Activated CD8-positive, alpha-beta T cell treated with anti-CD3 and anti-CD28 coated beads, Interleukin-2, amount 10 ng/mL, durations not matched to agents 7 days and 5 days (primary cell): Measurements from ENCODE around the gene FAM227B. TPM values are rescaled to one million over a fixed set of nuclear protein-coding genes. Genes with fewer than 3 reads are reported as not detected.

Experiments used
- ATAC-seq: fragments of 150-1000 bp; cut with Tn5 transposase; one replicate; pipeline ENCODE4 v1.10.0; 2021; ENCODE audit warnings: moderate library complexity
- CTCF ChIA-PET: fragments of 350-600 bp; sonication (Branson Sonifier 250); formaldehyde crosslinking; loops from one replicate; lab custom pipeline; 2021; ENCODE audit warnings: antibody characterized with exemption; lab: Charles Lee
- POLR2A ChIA-PET: fragments of 350-600 bp; sonication (Branson Sonifier 250); formaldehyde crosslinking; loops from one replicate; lab custom pipeline; 2021; ENCODE audit warnings: antibody characterized with exemption; lab: Charles Lee
- DNase-seq: peaks from one replicate; pipeline ENCODE4 v3.0.0-alpha.2; 2020
- H3K27ac Mint-ChIP-seq: one replicate; pipeline ENCODE4 v1.8.0; 2021; ENCODE audit warnings: mild to moderate bottlenecking, mixed read lengths
- H3K27me3 Mint-ChIP-seq: one replicate; pipeline ENCODE4 v1.8.0; 2021; ENCODE audit warnings: low read depth, mixed read lengths
- H3K36me3 Mint-ChIP-seq: one replicate; pipeline ENCODE4 v1.8.0; 2021; ENCODE audit warnings: low read depth, mixed read lengths
- H3K4me1 Mint-ChIP-seq: one replicate; pipeline ENCODE4 v1.8.0; 2021; ENCODE audit warnings: low read depth, mixed read lengths
- H3K4me3 Mint-ChIP-seq: one replicate; pipeline ENCODE4 v1.8.0; 2021; ENCODE audit warnings: mild to moderate bottlenecking, mixed read lengths
- H3K9me3 Mint-ChIP-seq: one replicate; pipeline ENCODE4 v1.8.0; 2022; ENCODE audit warnings: mixed read lengths; ENCODE audit not compliant: insufficient read depth
- total RNA-seq, 2 experiments: library from RNA; stranded (reverse); gene quantifications; one replicate each; pipeline ENCODE4 v1.2.3, GENCODE V29; 2021

The FAM227B gene
- total RNA-seq, 2 experiments from 2014 or later: 3.2 to 3.7 TPM

GRCh38 chr15:49301562-49301961 is 319.1 kb downstream of the FAM227B start:
- peaks cover 43% of the 10 kb centered on the region for H3K36me3 Mint-ChIP-seq
- ChIA-PET CTCF (interaction anchor here (1.2 kb wide), 1 partner anchor 12 kb away, joined by 3 read pairs; no protein-coding TSS in a partner anchor), POLR2A (no interaction called here)

GRCh38 chr15:49300856-49301255 is 319.8 kb downstream of the FAM227B start:
- no peak overlapping the region for H3K27ac Mint-ChIP-seq
- POLR2A ChIA-PET: no interaction called here
- peaks cover 3% of the 10 kb centered on the region for H3K4me1 Mint-ChIP-seq
- no peak for DNase-seq
- no peak overlapping the region for H3K4me3 Mint-ChIP-seq
- H3K27me3 Mint-ChIP-seq: no peaks in the 10 kb centered on the region
- CTCF ChIA-PET: no interaction called here
- peaks cover 47% of the 10 kb centered on the region for H3K36me3 Mint-ChIP-seq
- ATAC-seq: no peak
- peaks cover 2% of the 10 kb centered on the region for H3K9me3 Mint-ChIP-seq

More at GRCh38 chr15:49301562-49301961, 319.1 kb downstream of the FAM227B start:
- H3K4me3 Mint-ChIP-seq: no peak overlapping the region
- no peaks in the 10 kb centered on the region for H3K27me3 Mint-ChIP-seq
- ATAC-seq (no peak), DNase-seq (no peak)
- H3K27ac Mint-ChIP-seq: no peak overlapping the region
- H3K9me3 Mint-ChIP-seq: peaks cover 2% of the 10 kb centered on the region
- peaks cover 3% of the 10 kb centered on the region for H3K4me1 Mint-ChIP-seq

GRCh38 chr15:49297584-49297983 is 323.0 kb downstream of the FAM227B start:
- ChIA-PET POLR2A (no interaction called here), CTCF (no interaction called here)
- peaks cover 2% of the 10 kb centered on the region for H3K9me3 Mint-ChIP-seq
- no peak overlapping the region for H3K27ac Mint-ChIP-seq
- no peak overlapping the region for H3K4me3 Mint-ChIP-seq
- peaks cover 3% of the 10 kb centered on the region for H3K4me1 Mint-ChIP-seq
- DNase-seq (no peak), ATAC-seq (no peak)
- H3K36me3 Mint-ChIP-seq: peaks cover 46% of the 10 kb centered on the region
- H3K27me3 Mint-ChIP-seq: no peaks in the 10 kb centered on the region

- POLR2A ChIA-PET: interaction anchor here (1.2 kb wide), 1 partner anchor 28 kb away, joined by 3 read pairs; no protein-coding TSS in a partner anchor
- DNase-seq (no peak), ATAC-seq (no peak)
- CTCF ChIA-PET: interaction anchor here (0.6 kb wide), 1 partner anchor 556 kb away, joined by 3 read pairs; no protein-coding TSS in a partner anchor
- no peak overlapping the region for H3K4me3 Mint-ChIP-seq
- peaks cover 49% of the 10 kb centered on the region for H3K36me3 Mint-ChIP-seq
- peaks cover 11% of the 10 kb centered on the region for H3K4me1 Mint-ChIP-seq
- H3K9me3 Mint-ChIP-seq: peaks cover 2% of the 10 kb centered on the region
- H3K27ac Mint-ChIP-seq: no peak overlapping the region
- H3K27me3 Mint-ChIP-seq: no peaks in the 10 kb centered on the region
These were observed 324.4 kb downstream of the FAM227B start for GRCh38 chr15:49296258-49296657.

GRCh38 chr15:49293941-49294340 is 326.7 kb downstream of the FAM227B start:
- Mint-ChIP-seq H3K4me3 (no peak overlapping the region), H3K4me1 (peaks cover 10% of the 10 kb centered on the region), H3K27me3 (no peaks in the 10 kb centered on the region), H3K9me3 (no peaks in the 10 kb centered on the region), H3K27ac (no peak overlapping the region), H3K36me3 (peaks cover 47% of the 10 kb centered on the region)
- no peak for DNase-seq
- CTCF ChIA-PET: no interaction called here
- ATAC-seq: no peak
- POLR2A ChIA-PET: no interaction called here

GRCh38 chr15:49290191-49290590 is 330.4 kb downstream of the FAM227B start:
- CTCF ChIA-PET: interaction anchor here (1.2 kb wide), 1 partner anchor 12 kb away, joined by 3 read pairs; no protein-coding TSS in a partner anchor
- Mint-ChIP-seq H3K27me3 (no peaks in the 10 kb centered on the region), H3K4me1 (peaks cover 26% of the 10 kb centered on the region), H3K27ac (no peak overlapping the region), H3K36me3 (peaks cover 59% of the 10 kb centered on the region), H3K9me3 (no peaks in the 10 kb centered on the region), H3K4me3 (no peak overlapping the region)
- POLR2A ChIA-PET: no interaction called here
- ATAC-seq: no peak
- DNase-seq: no peak

DNA sequence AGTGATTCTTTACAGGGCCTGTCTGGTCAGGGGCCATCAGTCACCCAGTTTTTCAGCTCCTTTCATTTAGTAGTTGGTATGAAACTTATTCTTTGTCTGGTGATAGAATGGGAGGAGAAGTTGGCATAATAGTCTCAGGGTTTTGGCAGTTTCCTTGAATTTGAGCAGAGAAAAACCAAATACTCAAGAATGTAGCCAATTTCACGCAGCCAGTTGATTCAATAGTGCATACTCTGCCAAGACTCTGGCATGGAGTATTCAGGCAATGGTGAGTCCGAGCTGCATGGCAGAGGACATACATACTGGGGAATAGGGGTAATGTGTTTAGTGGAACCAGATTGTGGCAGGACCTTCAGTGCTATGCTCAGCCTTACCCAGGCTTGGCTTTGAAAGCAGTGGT is 332.2 kb downstream of the FAM227B start:
- POLR2A ChIA-PET: no interaction called here

DNA sequence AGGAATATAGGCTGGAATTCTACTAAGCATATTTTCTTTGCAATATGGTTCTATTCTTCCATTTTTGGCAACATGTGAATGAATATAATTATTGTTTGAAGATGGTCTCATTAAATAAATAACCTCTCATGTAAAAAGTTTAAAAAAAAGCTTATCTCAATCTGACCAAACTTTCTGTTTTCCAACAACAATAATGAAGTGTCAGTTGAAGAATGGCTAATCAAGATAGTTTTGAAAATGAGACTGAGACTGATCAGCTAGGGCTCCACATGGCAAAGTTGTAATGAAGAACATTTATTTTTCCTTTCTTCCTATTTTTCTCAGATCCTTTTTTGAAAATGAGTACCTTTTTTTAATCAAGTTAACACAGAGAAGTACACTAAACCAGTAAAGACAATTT is 333.1 kb downstream of the FAM227B start:
- Mint-ChIP-seq H3K27me3 (no peaks in the 10 kb centered on the region), H3K4me1 (peaks cover 26% of the 10 kb centered on the region), H3K4me3 (no peak overlapping the region), H3K27ac (no peak overlapping the region), H3K9me3 (no peaks in the 10 kb centered on the region), H3K36me3 (peaks cover 65% of the 10 kb centered on the region)
- no peak for DNase-seq
- ATAC-seq: no peak
- CTCF ChIA-PET: interaction anchor here (1.1 to 1.4 kb wide), 2 partner anchors 52 to 118 kb away, joined by 3 read pairs; partner anchors contain the start of gene GALK2
- POLR2A ChIA-PET: no interaction called here

More for the DNA sequence above, 332.2 kb downstream of the FAM227B start:
- no peaks in the 10 kb centered on the region for H3K9me3 Mint-ChIP-seq
- H3K4me3 Mint-ChIP-seq: no peak overlapping the region
- H3K27me3 Mint-ChIP-seq: no peaks in the 10 kb centered on the region
- H3K36me3 Mint-ChIP-seq: peaks cover 64% of the 10 kb centered on the region
- no peak overlapping the region for H3K27ac Mint-ChIP-seq
- no peak for ATAC-seq
- no peak for DNase-seq
- H3K4me1 Mint-ChIP-seq: peaks cover 26% of the 10 kb centered on the region
- CTCF ChIA-PET: interaction anchor here (1.4 kb wide), 1 partner anchor 119 kb away, joined by 3 read pairs; the partner anchor contains the start of gene GALK2

- CTCF ChIA-PET: interaction anchor here (1.1 to 1.4 kb wide), 2 partner anchors 51 to 117 kb away, joined by 3 read pairs; partner anchors contain the start of gene GALK2
- Mint-ChIP-seq H3K9me3 (no peaks in the 10 kb centered on the region), H3K27ac (no peak overlapping the region), H3K4me1 (peaks cover 25% of the 10 kb centered on the region), H3K27me3 (no peaks in the 10 kb centered on the region), H3K36me3 (peaks cover 61% of the 10 kb centered on the region), H3K4me3 (no peak overlapping the region)
- DNase-seq (no peak), ATAC-seq (no peak)
- POLR2A ChIA-PET: interaction anchor here (0.7 kb wide), 1 partner anchor 34 kb away, joined by 4 read pairs; no protein-coding TSS in a partner anchor
These were observed 333.8 kb downstream of the FAM227B start for GRCh38 chr15:49286649-49287404.

DNA sequence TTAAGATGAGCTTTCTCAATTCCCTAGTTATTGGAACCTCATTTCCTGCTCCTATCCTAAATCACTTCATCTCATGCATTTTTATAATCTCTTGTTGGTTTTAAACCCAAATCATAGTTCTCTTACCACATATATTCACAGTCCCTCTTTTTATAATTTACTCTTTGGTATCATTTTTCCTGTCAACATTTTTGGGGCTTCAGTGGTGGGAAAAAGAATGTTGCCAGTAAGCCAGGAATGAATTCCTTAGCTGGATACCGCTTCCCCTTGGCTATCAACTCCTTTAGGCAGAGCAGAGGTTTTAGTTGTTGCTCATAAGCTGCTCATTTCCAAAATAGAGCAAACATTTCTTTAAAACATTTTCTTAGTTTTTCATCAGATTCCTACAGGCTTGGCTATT is 338.3 kb downstream of the FAM227B start:
- Mint-ChIP-seq H3K36me3 (peaks cover 44% of the 10 kb centered on the region), H3K27me3 (no peaks in the 10 kb centered on the region), H3K4me3 (no peak overlapping the region), H3K4me1 (peaks cover 12% of the 10 kb centered on the region), H3K27ac (no peak overlapping the region), H3K9me3 (no peaks in the 10 kb centered on the region)
- no peak for DNase-seq
- no peak for ATAC-seq
- CTCF ChIA-PET: interaction anchor here (0.7 kb wide), 1 partner anchor 140 kb away, joined by 3 read pairs; no protein-coding TSS in a partner anchor
- POLR2A ChIA-PET: no interaction called here

DNA sequence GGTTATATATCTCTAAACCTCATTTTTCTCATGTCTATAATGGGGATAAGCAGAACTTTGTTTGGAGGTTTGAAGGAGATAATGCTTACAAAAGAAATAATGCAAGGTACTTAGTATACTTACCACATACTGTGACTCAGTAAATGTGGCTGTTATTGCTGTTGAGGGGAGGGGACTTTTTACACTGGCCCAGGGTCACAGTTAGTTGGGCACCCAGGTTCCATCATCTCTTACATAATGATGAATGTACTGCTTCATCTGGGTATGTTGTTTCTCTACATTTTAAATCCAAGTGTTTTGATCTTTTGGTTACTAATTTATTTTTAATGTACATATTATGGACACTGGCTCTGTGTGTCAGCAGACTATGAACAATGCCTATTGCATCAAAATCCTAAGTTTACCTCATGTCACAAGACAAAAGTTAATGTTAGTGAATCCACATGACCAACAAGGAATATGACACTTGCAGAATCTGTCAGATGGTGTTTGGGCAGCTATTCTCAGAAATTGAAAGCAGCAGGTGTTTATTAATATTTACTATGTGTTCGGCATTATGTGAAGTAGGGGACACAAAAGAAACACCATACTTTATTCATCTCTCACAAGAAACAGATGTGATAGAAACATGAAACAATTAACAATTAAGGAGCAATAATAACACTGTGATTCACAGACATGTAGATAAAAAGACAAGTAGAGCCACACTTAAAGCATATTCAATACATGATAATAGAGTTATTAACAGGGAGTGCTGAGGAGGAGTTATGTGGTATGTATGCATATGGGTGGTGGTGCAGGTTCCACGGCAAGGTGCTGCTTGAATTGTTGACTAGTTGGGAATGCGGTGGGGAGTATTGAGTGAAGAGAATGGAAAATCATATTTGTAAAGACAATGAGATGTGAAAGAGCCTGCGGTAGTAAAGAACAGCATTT is 340.8 kb downstream of the FAM227B start:
- ATAC-seq: no peak
- CTCF ChIA-PET: no interaction called here

More for the DNA sequence above, 340.8 kb downstream of the FAM227B start:
- DNase-seq: no peak
- H3K27me3 Mint-ChIP-seq: no peaks in the 10 kb centered on the region
- no peak overlapping the region for H3K27ac Mint-ChIP-seq
- H3K36me3 Mint-ChIP-seq: peaks cover 28% of the 10 kb centered on the region
- no peaks in the 10 kb centered on the region for H3K9me3 Mint-ChIP-seq
- no peak overlapping the region for H3K4me3 Mint-ChIP-seq
- POLR2A ChIA-PET: no interaction called here
- no peaks in the 10 kb centered on the region for H3K4me1 Mint-ChIP-seq
